ENCODE results near the gene ARHGAP18. TPM values are rescaled to one million over a fixed set of nuclear protein-coding genes. Genes with fewer than 3 reads are reported as not detected.

Gene ARHGAP18
- total and polyA plus RNA-seq, 2 of the 13 experiments (the other 11 are each of a cell fraction or from before 2014, with no cell fraction given), result 58.2 to 115 TPM

DNA sequence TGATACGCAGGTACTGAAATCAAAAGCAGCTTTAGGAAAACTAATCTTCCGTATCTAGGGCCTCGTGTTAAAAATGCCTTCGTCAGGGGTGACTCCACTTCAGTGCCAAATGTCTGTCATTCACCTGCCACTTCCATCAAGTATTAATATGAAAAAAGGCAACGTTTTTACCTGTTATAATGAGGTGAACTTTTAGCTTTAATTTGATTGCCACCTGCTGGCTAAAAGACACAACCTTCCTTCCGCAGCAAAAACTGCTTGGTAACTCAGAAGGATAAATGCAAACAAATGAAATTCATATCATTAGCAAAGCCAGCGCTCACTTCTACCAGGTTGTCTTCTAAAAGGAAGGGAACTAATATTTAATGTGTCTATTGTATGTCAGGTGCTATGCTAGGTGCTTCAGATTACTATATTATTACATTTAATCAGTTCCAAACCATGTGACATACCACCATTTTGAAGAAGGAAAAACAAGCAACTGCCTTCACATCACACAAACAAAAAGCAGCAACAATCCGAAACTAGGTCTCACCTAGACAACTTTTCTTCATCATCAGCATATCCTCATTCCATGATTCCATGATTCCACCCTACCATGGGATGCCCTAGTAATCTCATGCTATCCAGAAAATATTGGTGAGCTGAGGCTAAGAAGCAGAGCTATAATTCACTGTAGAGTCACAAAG, 20.6 kb upstream of the ARHGAP18 start (continued):
- TF ChIP-seq HOXA5 (CRISPR knock-in tag; IDR thresholded peaks at IDR 0.05) (peak; percentile 46; the same call in 1 of the 2 replicates), SAP130 (CRISPR knock-in tag; IDR thresholded peaks at IDR 0.05; ENCODE audit: low read depth) (peak; percentile 13; the same call in 1 of the 2 replicates), ZMYM3 (CRISPR knock-in tag; IDR thresholded peaks at IDR 0.05) (no peak), TOPORS (CRISPR knock-in tag; IDR thresholded peaks at IDR 0.05) (no peak), FOSL1 (CRISPR knock-in tag; IDR thresholded peaks at IDR 0.05; ENCODE audit: borderline replicate concordance) (no peak), ZNF713 (CRISPR knock-in tag; IDR thresholded peaks at IDR 0.05) (no peak), TCF7L2 (IDR thresholded peaks at IDR 0.05; ENCODE audit: low read depth, low read length) (no peak), MEF2D (CRISPR knock-in tag; IDR thresholded peaks at IDR 0.05) (0 out of 2 replicates have a peak, but pooled peaks have one; percentile 12), REPIN1 (CRISPR knock-in tag; IDR thresholded peaks at IDR 0.05; ENCODE audit: borderline replicate concordance, low read depth) (no peak), AKAP8 (CRISPR knock-in tag; IDR thresholded peaks at IDR 0.05) (no peak), ZNF691 (CRISPR knock-in tag; IDR thresholded peaks at IDR 0.05; ENCODE audit: borderline replicate concordance, low read depth) (0 out of 2 replicates have a peak, but pooled peaks have one; percentile 46), ZSCAN9 (CRISPR knock-in tag; IDR thresholded peaks at IDR 0.05; ENCODE audit: borderline replicate concordance) (peak; percentile 54; the same call in 1 of the 2 replicates), SRSF1 (optimal IDR thresholded peaks at IDR 0.05; ENCODE audit: low read depth, low read length) (no peak), LRRFIP1 (CRISPR knock-in tag; conservative IDR thresholded peaks at IDR 0.05) (no peak), CEBPG (CRISPR knock-in tag; IDR thresholded peaks at IDR 0.05) (no peak), POLR2G (IDR thresholded peaks at IDR 0.05; ENCODE audit: low read depth, low read length) (no peak), FOXA1 (IDR thresholded peaks at IDR 0.05) (no peak), FOXA1 (CRISPR knock-in tag; IDR thresholded peaks at IDR 0.05) (no peak), ATF2 (CRISPR knock-in tag; IDR thresholded peaks at IDR 0.05) (no peak), FOXA3 (CRISPR knock-in tag; IDR thresholded peaks at IDR 0.05) (no peak)
- TF ChIP-seq, protein P1, sequence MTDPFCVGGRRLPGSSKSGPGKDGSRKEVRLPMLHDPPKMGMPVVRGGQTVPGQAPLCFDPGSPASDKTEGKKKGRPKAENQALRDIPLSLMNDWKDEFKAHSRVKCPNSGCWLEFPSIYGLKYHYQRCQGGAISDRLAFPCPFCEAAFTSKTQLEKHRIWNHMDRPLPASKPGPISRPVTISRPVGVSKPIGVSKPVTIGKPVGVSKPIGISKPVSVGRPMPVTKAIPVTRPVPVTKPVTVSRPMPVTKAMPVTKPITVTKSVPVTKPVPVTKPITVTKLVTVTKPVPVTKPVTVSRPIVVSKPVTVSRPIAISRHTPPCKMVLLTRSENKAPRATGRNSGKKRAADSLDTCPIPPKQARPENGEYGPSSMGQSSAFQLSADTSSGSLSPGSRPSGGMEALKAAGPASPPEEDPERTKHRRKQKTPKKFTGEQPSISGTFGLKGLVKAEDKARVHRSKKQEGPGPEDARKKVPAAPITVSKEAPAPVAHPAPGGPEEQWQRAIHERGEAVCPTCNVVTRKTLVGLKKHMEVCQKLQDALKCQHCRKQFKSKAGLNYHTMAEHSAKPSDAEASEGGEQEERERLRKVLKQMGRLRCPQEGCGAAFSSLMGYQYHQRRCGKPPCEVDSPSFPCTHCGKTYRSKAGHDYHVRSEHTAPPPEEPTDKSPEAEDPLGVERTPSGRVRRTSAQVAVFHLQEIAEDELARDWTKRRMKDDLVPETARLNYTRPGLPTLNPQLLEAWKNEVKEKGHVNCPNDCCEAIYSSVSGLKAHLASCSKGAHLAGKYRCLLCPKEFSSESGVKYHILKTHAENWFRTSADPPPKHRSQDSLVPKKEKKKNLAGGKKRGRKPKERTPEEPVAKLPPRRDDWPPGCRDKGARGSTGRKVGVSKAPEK (CRISPR knock-in tag; IDR thresholded peaks at IDR 0.05; ENCODE audit: borderline replicate concordance), result no peak
- TF ChIP-seq, protein P2, sequence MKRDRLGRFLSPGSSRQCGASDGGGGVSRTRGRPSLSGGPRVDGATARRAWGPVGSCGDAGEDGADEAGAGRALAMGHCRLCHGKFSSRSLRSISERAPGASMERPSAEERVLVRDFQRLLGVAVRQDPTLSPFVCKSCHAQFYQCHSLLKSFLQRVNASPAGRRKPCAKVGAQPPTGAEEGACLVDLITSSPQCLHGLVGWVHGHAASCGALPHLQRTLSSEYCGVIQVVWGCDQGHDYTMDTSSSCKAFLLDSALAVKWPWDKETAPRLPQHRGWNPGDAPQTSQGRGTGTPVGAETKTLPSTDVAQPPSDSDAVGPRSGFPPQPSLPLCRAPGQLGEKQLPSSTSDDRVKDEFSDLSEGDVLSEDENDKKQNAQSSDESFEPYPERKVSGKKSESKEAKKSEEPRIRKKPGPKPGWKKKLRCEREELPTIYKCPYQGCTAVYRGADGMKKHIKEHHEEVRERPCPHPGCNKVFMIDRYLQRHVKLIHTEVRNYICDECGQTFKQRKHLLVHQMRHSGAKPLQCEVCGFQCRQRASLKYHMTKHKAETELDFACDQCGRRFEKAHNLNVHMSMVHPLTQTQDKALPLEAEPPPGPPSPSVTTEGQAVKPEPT (CRISPR knock-in tag; IDR thresholded peaks at IDR 0.05; ENCODE audit: low read depth), result no peak
